Effector CD4-positive, alpha-beta T cell (primary cell): ENCODE results near the gene SGPP2.

Experiments
- DNase-seq: peaks from one replicate; pipeline ENCODE4 v3.0.0-alpha.2; 2020

Gene SGPP2

DNA sequence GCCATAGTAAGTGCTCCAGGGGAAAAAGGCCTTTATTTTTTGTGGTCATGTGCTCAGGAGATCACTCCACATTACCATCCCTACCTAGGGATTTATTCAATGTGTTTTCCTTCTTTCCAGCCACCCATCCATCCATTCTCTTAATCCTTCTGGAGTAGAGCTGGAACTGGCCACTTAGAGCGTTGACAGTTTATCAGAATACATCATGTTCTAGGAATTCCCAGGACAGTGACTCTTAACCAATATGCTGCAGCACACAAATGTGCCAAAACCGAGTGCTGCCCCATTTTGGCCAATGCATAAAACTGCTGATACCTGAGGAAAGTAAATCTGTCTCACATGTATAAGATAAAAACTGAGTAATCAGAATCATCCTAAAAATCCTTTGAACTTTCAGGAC lies 167.8 kb downstream of the SGPP2 start:
- DNase-seq: no peak

DNA sequence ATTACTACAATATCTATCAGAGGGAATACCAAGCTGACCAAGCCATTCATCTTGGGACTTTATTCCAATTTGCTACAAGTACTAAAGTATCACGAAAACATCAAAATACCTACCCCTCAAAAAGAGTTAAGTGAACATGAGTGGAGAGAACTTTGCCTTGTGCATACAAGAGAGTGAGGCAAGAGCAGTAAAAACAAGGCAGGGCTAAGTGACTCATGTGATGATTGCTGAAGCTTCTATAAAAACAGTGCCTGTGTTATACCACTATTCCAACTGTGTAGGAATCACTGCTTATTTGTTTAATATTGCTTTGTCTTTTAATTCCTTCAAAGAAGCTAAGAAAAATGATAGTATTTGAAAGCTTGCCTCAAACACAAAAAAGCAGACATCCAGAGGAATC lies 170.3 kb downstream of the SGPP2 start:
- no peak for DNase-seq

DNA sequence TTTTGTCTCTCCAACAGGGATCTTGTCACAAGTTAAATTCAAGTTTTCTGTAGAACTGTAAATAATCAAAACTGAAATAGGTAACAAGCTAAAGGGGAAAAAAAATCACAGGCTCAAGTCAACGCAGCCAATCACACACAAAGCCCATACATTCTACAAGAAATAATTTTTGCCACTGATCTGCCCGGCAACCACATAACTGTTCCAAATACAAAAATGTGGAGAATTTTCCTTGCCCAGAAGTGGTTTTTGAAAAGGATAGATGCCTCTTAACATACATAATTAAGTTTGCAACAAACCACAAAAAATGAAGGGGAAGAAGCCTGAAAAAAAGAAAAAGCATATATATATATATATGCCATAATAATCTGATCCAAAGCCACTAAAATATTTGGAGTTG lies 171.2 kb downstream of the SGPP2 start:
- no peak for DNase-seq

DNA sequence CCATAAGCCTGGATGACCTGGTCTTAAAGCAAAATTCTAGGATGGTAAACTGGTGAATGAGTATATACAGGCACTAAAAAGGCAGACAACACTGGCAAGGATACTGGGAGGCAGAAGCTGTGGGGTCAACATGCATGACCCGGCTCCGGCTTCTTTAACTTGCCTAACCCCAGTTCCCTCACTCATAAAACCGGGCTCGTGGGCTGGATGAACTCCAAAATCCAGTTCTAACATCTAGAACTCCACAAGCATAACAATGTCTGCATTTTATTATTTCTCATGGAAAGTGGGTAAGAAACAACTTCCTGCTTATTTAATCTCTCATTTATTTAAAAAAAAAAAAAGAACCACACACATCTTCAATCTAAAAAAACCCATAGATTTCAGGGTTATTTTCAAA lies 174.3 kb downstream of the SGPP2 start:
- DNase-seq: no peak

DNA sequence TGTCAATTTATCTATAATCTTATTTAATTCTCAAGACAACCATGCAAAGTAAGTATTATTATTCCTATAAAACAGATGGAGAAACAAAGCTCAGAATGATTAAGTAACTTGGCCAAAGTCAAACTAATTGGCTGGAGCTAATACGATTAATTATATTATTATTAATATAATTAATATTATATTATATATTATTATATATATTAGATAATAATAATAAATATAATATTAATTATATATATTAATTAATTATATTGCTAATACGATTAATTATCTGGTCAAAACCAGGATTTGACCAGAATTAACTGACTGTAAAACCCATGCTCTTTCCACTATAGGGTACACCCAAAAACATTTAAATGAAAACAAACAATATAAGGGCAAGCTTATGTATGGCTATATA lies 179.2 kb downstream of the SGPP2 start:
- DNase-seq: no peak

DNA sequence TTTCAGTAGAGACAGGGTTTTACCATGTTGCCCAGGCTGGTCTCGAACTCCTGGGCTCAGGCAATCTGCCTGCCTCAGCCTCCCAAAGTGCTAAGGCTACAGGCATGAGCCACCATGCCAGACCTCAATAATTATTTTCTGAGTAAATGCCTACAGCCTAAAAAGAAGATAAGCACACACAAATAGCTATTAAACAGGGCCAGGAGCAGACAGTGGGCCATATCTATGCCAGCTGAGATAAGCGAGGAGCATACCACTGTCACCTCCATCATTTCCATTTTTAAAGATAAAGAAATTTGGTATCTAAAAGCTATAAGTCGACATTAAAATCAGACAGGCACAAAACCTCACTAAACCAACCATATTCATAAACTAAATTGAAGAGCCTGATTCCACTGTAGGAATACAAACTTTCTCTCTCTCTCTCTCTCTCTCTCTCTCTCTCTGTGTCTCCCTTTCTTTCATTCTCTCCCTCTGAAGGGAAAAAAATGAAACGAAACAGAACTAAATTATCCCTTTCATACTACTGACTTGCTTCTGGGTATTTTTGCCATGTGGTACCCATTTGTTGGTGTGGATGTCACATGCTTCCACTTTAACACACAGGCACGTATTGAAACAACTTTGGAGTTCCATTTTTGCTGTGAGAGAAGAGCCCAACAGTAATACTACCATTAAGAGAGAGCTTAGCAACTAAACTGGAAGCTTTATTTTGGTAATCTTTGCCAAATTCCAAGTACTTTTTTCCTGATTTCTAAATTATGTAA lies 180.6 kb downstream of the SGPP2 start:
- no peak for DNase-seq

DNA sequence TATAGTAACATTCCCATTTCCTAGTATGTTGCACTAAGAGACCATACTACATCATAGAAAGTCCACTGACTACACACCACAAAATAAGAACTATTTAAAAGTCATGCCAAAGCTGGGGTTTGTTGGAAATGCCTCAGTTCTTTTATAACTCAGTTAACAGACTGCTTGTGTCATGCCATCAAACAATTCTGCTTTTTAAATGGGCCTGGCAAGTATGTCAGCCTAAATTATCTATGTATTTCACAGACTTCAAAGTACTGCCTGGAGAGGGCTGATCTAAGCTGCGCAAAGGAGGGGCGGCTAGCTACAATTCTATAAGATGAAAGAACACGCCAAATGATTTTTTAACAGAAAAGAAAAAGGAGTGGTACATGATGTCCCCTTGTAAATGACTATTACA lies 182.0 kb downstream of the SGPP2 start:
- no peak for DNase-seq

DNA sequence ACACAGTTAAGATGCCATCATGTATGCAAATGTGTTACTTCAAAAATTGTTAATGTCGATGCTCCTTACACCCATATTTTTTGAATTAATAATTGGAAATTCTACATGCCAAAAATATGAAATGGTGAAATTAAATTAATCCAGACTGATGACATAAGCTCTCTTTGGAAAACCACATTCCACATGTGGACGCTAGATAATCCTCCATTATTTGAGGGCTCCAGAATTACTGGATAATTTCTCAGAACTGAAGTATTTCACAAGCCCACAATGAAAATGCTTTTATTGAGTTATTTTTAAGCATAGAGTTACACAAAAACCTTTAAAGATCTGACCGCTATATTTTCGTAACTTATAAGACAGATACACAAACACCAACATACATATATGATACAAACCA lies 183.7 kb downstream of the SGPP2 start:
- DNase-seq: no peak

DNA sequence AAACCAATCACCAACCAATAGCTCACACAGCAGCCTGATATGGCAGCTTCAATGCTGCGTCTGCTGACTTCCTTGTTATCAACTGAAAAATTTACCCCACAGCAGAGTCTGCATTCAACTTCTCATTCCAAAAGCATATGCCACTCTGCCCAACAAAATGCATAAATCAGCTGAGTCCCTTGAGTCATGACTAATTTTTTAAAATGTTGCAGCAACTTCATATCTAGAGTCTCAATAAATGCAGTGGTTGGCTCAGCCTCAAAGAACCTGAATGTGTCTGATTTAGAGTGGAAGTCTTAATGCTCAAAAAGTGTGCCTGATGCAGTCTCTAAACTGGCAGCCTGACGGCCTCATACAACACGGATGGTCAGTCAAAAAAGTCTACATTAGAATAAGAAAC lies 185.0 kb downstream of the SGPP2 start:
- DNase-seq: no peak
